GM21526 (cell line): ENCODE results near the gene GLT8D1.
"Not testable (repeated sequence)": the region's sequence is repeated elsewhere in the genome, so short reads cannot be mapped to it uniquely, and the experiment has no call there.

Experiments
- ATAC-seq: cut with Tn5 transposase; IDR thresholded peaks from one replicate; pipeline ENCODE4 v1.9.1; 2021; ENCODE audit warnings: moderate library complexity; ENCODE audit not compliant: unreplicated experiment, low FRiP score

Gene GLT8D1

GRCh38 chr3:52705688-52706686, at the start of gene GLT8D1, which contains the start of gene SPCS1:
GLT8D1 (minus strand) TSS chr3:52705791; CDS start chr3:52700460, 5,331 bp downstream.
SPCS1 (plus strand) TSS chr3:52706106; CDS start chr3:52706247, 141 bp downstream.
- ATAC-seq, result peak; percentile 69

- no peak for ATAC-seq
These were observed 48.8 kb upstream of the GLT8D1 start for GRCh38 chr3:52754373-52754772.

GRCh38 chr3:52752045-52752660, 46.6 kb upstream of the GLT8D1 start:
- ATAC-seq, result no peak

DNA sequence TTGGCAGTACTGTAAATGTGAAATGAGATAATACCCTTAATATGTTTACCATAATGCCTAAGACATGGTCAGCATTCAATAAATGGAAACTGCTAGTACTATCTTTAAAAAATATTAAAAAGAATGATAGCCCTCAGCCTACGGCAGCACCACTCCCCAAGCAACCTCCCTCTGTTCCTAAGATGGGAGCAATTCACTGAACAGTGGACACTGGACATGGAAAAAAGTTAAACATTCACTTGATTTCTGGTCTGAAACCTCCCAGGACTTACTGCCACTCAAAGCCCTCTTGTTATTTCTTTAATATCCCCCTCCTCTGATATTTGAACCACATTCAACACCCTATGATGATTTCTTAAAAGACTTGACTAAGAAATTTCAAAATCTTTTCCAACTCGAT, 38.1 kb upstream of the GLT8D1 start:
- no peak for ATAC-seq

- ATAC-seq, result no peak
These were observed 37.6 kb upstream of the GLT8D1 start for GRCh38 chr3:52743152-52743551.

DNA sequence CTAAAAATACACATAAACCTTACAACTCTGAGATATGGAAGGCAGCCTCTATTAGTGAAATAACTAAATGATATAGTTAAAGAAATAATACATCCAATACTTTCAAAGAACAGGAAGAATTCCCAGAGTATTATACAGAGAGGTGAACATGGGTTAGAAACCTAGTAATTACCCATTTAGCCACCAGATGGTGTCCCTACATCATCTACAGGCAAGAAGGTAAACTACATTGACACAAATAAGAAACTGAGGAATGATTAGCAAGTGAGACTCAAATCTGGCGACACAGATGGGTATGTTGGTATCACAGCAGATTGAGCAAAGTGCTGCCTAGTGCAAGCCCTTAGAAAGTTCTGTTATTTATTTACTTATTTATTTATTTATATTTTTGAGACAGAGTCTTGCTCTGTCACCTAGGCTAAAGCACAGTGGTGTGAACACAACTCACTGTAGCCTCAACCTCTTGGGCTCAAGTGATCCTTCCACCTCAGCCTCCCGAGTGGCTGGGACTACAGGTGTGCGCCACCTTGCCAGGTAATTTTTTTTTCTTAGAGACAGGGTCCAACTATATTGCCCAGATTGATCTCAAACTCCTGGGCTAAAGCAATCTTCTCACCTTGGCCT, 36.9 kb upstream of the GLT8D1 start:
- no peak for ATAC-seq

DNA sequence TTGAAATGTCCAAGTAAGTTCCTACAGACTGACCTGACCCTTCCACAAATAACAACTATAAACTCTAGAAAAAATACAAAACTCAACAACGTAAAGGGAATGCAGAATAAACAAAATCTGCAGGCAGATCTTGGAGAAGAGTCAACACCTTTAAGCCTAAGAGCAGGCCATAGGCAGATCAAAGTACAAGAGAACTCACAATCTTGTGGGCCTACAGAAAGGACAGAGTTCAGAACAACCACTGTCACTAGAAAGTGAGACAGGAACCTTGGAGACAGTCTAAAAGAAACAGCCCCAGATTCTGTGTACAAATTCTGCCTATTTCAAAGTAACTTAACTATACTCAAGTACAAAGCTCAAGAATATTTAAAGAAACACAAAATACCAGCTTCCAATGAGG, 34.1 kb upstream of the GLT8D1 start:
- ATAC-seq, result no peak

DNA sequence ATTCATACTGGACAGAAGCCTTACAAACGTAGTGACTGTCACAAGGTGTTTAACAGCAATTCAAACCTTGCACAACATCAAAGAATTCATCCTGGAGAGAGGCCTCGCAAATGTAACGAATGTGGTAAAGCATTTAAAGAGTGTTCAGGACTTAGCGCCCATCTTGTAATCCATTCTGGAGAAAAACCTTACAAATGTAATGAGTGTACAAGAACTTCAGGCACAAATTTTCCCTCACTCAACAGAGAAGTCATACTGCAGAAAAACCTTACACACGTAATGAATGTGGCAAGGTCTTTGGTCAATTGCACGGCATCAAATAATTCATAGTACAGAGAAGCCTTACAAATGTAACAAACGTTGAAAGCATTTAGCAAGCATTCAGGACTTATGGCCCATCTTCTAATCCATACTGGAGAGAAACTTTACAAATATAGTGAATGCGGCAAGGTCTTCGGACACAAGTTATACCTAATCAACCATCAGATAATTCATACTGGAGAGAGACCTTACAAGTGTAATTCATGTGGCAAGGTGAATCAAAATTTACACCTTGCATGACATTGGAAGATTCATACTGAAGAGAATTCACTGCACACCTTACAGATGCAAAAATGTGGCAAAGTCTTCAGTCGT, 27.8 kb upstream of the GLT8D1 start:
- no peak for ATAC-seq

- ATAC-seq, result no peak
These were observed 26.0 kb upstream of the GLT8D1 start for GRCh38 chr3:52731590-52731989.

DNA sequence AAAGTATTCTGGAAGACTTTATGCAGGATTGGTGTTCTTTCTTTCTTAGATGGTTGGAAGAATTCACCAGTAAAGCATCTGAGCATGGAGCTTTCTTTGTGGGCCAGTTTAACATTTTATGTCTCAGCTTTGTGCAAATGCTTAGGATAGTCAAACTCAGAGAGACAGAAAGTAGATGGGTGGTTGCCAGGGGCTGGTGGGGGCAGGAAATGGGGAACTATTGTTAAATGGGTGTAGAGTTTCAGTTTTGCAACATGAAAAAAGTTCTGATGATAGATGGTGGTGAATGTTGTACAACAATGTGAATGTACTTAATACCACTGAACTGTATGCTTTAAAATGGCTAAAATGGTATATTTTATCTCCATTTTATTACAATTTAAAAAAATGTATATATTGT, 25.1 kb upstream of the GLT8D1 start:
- ATAC-seq, result no peak

- ATAC-seq, result not testable (repeated sequence)
These were observed 23.2 kb upstream of the GLT8D1 start for GRCh38 chr3:52728753-52729152.

- no peak for ATAC-seq
These were observed 18.9 kb upstream of the GLT8D1 start for GRCh38 chr3:52724511-52724910.

DNA sequence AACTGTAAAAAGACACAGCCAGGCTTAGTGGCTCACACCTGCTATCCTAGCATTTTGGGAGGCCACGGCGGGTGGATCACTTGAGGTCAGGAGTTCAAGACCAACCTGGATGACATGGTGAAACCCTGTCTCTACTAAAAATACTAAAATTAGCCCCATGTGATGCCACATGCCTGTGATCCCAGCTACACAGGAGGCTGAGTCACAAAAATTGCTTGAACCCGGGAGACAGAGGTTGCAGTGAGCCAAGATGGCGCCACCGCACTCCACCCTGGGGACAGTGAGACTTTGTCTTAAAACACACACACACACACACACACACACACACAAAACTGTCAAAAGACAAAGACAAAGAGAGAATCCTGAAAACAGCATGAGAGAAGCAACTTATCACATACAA, 18.3 kb upstream of the GLT8D1 start:
- ATAC-seq, result no peak

DNA sequence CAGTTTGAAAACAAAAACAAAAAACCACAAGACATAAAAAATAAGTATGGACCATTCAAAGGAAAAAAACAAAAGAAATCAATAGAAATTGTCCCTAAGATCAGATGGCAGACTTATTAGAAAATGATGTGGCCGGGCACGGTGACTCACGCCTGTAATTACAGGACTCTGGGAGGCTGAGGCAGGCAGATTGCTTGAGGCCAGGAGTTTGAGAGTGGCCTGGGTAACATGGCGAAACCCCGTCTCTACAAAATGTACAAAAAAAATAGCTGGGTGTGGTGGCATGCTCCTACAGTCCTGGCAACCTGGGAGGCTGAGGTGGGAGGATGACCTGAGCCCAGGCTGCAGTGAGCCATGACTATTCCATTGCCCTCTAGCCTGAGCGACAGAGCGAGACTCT, 16.9 kb upstream of the GLT8D1 start:
- ATAC-seq, result no peak

GRCh38 chr3:52721730-52722008, 16.1 kb upstream of the GLT8D1 start:
- no peak for ATAC-seq

DNA sequence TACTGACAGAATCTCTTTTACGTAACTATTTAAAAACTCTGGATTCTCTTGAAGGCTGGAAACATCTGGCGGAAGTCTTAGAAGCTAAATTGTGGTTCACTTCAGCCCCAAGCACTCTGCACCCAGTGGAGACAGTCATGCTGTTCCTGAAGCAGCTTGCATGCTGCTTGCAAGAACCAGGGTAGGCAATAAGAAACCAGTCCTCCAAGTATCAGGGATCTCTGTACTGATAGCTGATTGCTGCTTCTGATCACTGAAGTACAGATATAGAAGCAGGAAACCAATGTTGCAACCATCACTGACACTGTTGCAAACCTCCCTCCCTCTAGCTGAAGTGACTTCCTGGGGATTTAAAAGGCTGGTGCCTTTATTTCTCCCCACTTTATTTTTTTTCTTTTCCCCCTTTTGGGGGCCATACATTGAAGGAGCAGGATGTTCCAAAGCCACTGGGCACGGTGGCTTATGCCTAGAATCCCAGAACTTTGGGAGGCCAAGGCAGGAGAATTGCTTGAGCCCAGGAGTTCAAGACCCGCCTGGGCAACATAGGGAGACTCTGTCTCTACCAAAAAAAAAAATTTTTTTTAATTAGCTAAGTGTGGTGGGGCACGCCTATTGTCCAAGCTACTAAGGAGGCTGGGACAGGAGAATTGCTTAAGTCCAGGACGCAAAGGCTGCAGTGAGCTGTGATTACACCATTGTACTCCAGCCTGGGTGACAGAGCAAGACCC, 15.6 kb upstream of the GLT8D1 start:
- no peak for ATAC-seq

GRCh38 chr3:52719618-52720017, 14.0 kb upstream of the GLT8D1 start:
- ATAC-seq, result no peak

GRCh38 chr3:52715714-52716305, 10.2 kb upstream of the GLT8D1 start:
- no peak for ATAC-seq

GRCh38 chr3:52714335-52715302, 9.0 kb upstream of the GLT8D1 start:
- no peak for ATAC-seq
